Cardiac muscle cell (in vitro differentiated cells and primary cell): ENCODE measurements around the gene GAS7. TPM values are rescaled to one million over a fixed set of nuclear protein-coding genes. Genes with fewer than 3 reads are reported as not detected.
A peak's percentile ranks its signal among the peaks of the same experiment; 100 is the strongest.
"Not testable (repeated sequence)": the region's sequence is repeated elsewhere in the genome, so short reads cannot be mapped to it uniquely, and the experiment has no call there.

Experiments
- DNase-seq, 2 donors: peaks; one replicate each; pipeline versions ENCODE4 v3.0.0 to v3.0.0-alpha.2; 2010 to 2017; ENCODE audit warnings: low read depth in 1 of 2, low spot score in 1 of 2
- H3K27ac ChIP-seq: fragments of 200-600 bp; sonication (generic); 2 replicates; pipeline ENCODE4 v1.5.1; 2016
- H3K27me3 ChIP-seq: fragments of 200-600 bp; sonication (generic); 2 replicates; pipeline ENCODE4 v1.6.0; 2016; ENCODE audit warnings: control low read depth
- H3K36me3 ChIP-seq: fragments of 200-600 bp; sonication (generic); 2 replicates; pipeline ENCODE4 v1.5.1; 2016; ENCODE audit warnings: control low read depth
- H3K4me1 ChIP-seq: fragments of 200-600 bp; sonication (generic); 2 replicates; pipeline ENCODE4 v1.8.1; 2017; ENCODE audit warnings: low read depth, mild to moderate bottlenecking, mixed run types
- H3K4me3 ChIP-seq: fragments of 200-600 bp; sonication (generic); 2 replicates; pipeline ENCODE4 v1.5.1; 2016; ENCODE audit warnings: mild to moderate bottlenecking
- H3K9me3 ChIP-seq: fragments of 200-600 bp; sonication (generic); 2 replicates; pipeline ENCODE4 v1.5.1; 2017; ENCODE audit warnings: low read depth, mild to moderate bottlenecking, control low read depth
- CTCF ChIP-seq: IDR thresholded peaks from 2 replicates; pipeline ENCODE4 v1.5.1; 2012; ENCODE audit warnings: low read depth, mild to moderate bottlenecking, low read length
- polyA plus RNA-seq: library from polyadenylated mRNA; unstranded; fragments of >200 nt; fragmentation: Nextera tagmentation; extraction: Ambion mirVana; gene quantifications from 2 replicates; pipeline ENCODE4 v1.2.1, GENCODE V29; 2016
- total RNA-seq: library from RNA; depleted of rRNA; stranded (reverse); fragments of >200 nt; gene quantifications from 2 replicates; pipeline ENCODE4 v1.2.3, GENCODE V29; 2016

The GAS7 gene
- total and polyA plus RNA-seq, 2 experiments from 2014 or later, result 6.1 to 13.5 TPM

- H3K4me1 ChIP-seq, result peaks cover 8% of the 10 kb centered on the region
- no peak overlapping the region for H3K4me3 ChIP-seq
- TF ChIP-seq CTCF, result no peak
- H3K9me3 ChIP-seq, result no peaks in the 10 kb centered on the region
- no peak for DNase-seq
- H3K36me3 ChIP-seq, result no peaks in the 10 kb centered on the region
- H3K27me3 ChIP-seq, result no peaks in the 10 kb centered on the region
- no peak overlapping the region for H3K27ac ChIP-seq
Measured at GRCh38 chr17:10022416-10022815, 176.0 kb downstream of the GAS7 start.

DNA sequence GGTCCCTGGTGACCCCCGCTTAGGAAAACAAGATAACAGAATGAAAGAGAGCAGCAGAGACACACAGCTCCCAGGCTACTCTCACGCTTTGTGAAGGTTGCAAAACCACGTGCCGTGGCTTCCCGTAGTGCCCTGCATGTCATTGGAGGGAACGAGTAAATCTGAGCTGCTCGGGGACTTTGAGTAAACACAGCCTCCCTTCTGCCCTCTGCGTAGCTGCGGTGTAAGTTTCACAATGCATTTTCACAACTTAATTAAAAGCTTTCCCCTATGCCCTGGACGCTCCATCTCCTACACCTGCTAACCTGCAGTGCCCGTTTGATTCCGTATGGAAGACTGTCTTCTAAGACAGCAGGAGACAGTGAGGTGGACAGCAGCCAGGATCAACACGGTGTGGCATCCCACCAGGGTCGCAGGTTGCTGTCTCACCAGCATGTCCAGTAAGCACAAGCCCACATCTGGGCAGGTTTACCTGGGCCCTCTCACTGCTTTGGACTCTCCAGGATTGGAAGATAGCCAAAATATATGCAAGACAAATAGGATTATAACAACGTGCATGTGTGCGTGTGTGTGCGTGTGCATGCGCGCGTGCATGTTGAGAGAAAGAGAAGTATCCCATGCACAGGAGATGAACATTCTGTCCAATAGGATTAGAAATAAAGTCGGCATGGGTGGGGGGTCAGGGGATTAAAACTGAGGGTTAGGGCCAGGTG is 177.0 kb downstream of the GAS7 start:
- TF ChIP-seq CTCF, result no peak
- DNase-seq, result peak in 1 of 2 donors; percentile 36
- no peaks in the 10 kb centered on the region for H3K36me3 ChIP-seq
- peaks cover 8% of the 10 kb centered on the region for H3K4me1 ChIP-seq
- no peak overlapping the region for H3K27ac ChIP-seq
- no peaks in the 10 kb centered on the region for H3K9me3 ChIP-seq
- no peak overlapping the region for H3K4me3 ChIP-seq
- no peaks in the 10 kb centered on the region for H3K27me3 ChIP-seq

DNA sequence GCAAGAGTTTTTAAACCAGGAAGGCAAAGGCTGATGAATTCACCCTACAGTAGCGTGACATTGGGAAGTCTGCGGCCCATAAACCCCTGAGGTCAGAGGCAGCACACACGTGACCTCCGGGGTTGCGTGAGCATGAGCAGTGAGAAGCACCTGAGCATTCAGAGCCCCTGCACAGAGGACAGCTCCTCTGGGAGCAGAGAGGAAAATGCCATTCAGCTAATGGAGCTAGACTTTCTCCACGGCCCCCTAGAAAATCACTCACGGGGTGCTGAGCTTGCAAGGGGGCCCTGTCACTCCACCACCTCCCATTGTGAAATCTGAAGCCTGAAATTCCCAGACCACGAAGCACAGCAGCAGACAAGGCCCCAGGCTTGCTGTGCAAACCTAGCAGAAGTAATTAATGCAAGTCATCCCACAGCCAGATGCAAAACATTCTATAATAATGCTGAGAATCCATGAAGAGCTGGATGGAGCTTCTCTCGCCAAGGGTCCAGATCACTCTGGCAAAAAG is 178.4 kb downstream of the GAS7 start:
- Histone ChIP-seq H3K27ac (no peak overlapping the region), H3K4me1 (no peaks in the 10 kb centered on the region), H3K36me3 (no peaks in the 10 kb centered on the region), H3K9me3 (no peaks in the 10 kb centered on the region), H3K27me3 (no peaks in the 10 kb centered on the region), H3K4me3 (no peak overlapping the region)
- no peak for DNase-seq
- no peak for TF ChIP-seq CTCF

DNA sequence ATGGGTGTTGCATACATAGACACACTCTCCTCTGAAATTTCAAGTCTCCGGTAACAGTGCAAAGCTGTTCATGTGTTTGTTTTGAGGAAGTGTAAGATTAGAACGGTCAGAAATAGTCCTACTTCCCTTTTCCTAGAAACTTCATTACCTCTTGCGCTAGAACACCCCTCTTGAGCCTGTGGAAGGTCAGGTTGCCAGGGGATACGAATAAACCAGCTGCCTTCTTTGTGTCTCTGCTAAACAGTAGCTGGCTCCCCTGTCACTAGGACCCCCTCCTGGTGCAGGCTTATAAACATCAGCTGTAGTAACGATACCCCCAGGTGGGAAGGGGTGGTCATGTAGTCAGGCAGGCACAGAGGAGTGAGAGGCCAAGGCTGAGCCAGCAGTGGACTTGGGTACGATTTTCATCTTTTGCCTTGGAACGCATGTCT is 179.9 kb downstream of the GAS7 start:
- no peaks in the 10 kb centered on the region for H3K27me3 ChIP-seq
- no peak for DNase-seq
- no peak overlapping the region for H3K27ac ChIP-seq
- H3K4me3 ChIP-seq, result no peak overlapping the region
- H3K4me1 ChIP-seq, result no peaks in the 10 kb centered on the region
- H3K36me3 ChIP-seq, result no peaks in the 10 kb centered on the region
- no peak for TF ChIP-seq CTCF
- no peaks in the 10 kb centered on the region for H3K9me3 ChIP-seq

DNA sequence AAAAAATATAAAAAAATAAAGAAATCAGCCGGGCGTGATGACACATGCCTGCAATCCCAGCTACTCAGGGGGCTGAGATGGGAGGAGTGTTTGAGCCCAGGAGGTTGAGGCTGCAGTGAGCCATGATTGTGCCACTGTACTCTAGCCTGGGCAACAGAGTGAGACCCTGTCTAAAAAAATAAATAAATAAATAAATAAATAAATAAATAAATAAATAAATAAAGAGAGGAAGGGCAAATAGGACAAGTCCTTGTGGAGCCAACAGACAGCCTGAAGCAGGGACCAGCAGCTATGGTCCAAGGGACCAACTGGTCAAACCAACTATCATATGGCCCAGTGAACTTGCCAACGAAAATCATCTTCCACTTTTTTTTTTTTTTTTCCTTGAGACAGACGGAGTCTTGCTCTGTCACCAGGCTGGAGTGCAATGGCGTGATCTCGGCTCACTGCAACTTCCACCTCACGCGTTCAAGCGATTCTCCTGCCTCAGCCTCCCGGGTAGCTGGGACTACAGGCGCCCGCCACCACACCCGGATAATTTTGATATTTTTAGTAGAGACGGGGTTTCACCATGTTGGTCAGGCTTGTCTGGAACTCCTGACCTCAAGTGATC is 181.3 kb downstream of the GAS7 start:
- H3K4me1 ChIP-seq, H3K4me3 ChIP-seq, H3K27me3 ChIP-seq, H3K9me3 ChIP-seq, H3K27ac ChIP-seq, DNase-seq, H3K36me3 ChIP-seq: not testable (repeated sequence)
